GM23248 (cell line): ENCODE results near the gene ST3GAL3. TPM values are rescaled to one million over a fixed set of nuclear protein-coding genes. Genes with fewer than 3 reads are reported as not detected.
A peak's percentile ranks its signal among the peaks of the same experiment; 100 is the strongest.

Experiments used
- DNase-seq: peaks from one replicate; pipeline ENCODE4 v3.0.0-alpha.2; 2015
- H2AFZ ChIP-seq: fragments of 200-600 bp; sonication (generic); 2 replicates; pipeline ENCODE4 v1.6.1; 2016; ENCODE audit warnings: antibody characterized with exemption
- H3F3A ChIP-seq: fragments of 200-600 bp; sonication (generic); 2 replicates; pipeline ENCODE4 v1.6.1; 2016; ENCODE audit warnings: mild to moderate bottlenecking, antibody characterized with exemption, mixed run types; ENCODE audit not compliant: insufficient read depth
- H3K27ac ChIP-seq: fragments of 200-600 bp; sonication (generic); 2 replicates; pipeline ENCODE4 v1.5.1; 2016; ENCODE audit warnings: mild to moderate bottlenecking
- H3K27me3 ChIP-seq: fragments of 200-600 bp; sonication (generic); replicated peaks from 2 replicates; pipeline ENCODE4 v1.6.1; 2016; ENCODE audit warnings: mild to moderate bottlenecking; ENCODE audit not compliant: insufficient read depth
- H3K36me3 ChIP-seq: fragments of 200-600 bp; sonication (generic); 2 replicates; pipeline ENCODE4 v1.6.1; 2016; ENCODE audit warnings: low read depth, mild to moderate bottlenecking
- H3K4me1 ChIP-seq: fragments of 200-600 bp; sonication (generic); 2 replicates; pipeline ENCODE4 v1.6.1; 2016; ENCODE audit warnings: mild to moderate bottlenecking; ENCODE audit not compliant: insufficient read depth
- H3K4me2 ChIP-seq: fragments of 200-600 bp; sonication (generic); one replicate; pipeline ENCODE4 v1.6.1; 2016; ENCODE audit warnings: mild to moderate bottlenecking; ENCODE audit not compliant: unreplicated experiment
- H3K4me3 ChIP-seq: fragments of 200-600 bp; sonication (generic); 2 replicates; pipeline ENCODE4 v1.5.1; 2016; ENCODE audit warnings: mild to moderate bottlenecking
- H3K79me2 ChIP-seq: fragments of 200-600 bp; sonication (generic); 2 replicates; pipeline ENCODE4 v1.6.1; 2016; ENCODE audit warnings: mild to moderate bottlenecking; ENCODE audit not compliant: insufficient read depth
- H3K9ac ChIP-seq: fragments of 200-600 bp; sonication (generic); 2 replicates; pipeline ENCODE4 v1.6.1; 2016; ENCODE audit warnings: mild to moderate bottlenecking
- H3K9me2 ChIP-seq: fragments of 200-600 bp; sonication (generic); 2 replicates; pipeline ENCODE4 v1.6.1; 2016; ENCODE audit warnings: mixed run types, mild to moderate bottlenecking, moderate library complexity; ENCODE audit not compliant: insufficient read depth
- H3K9me3 ChIP-seq: fragments of 200-600 bp; sonication (generic); one replicate; pipeline ENCODE4 v1.6.1; 2017; ENCODE audit warnings: low read depth
- H4K20me1 ChIP-seq: fragments of 200-600 bp; sonication (generic); 2 replicates; pipeline ENCODE4 v1.6.0; 2016; ENCODE audit not compliant: insufficient read depth
- EZH2 ChIP-seq: fragments of 200-600 bp; sonication (generic); IDR thresholded peaks from 2 replicates; pipeline ENCODE4 v1.6.1; 2018; ENCODE audit warnings: antibody characterized with exemption, mild to moderate bottlenecking; ENCODE audit not compliant: insufficient read depth, poor library complexity, severe bottlenecking
- EZH2phosphoT487 ChIP-seq: fragments of 200-600 bp; sonication (generic); IDR thresholded peaks from 2 replicates; pipeline ENCODE4 v1.6.1; 2018; ENCODE audit warnings: antibody characterized with exemption, moderate library complexity, mild to moderate bottlenecking, low read depth; ENCODE audit not compliant: insufficient read depth
- WGBS, 2 experiments: methylation state at CpG; one replicate each; pipeline ENCODE4 v1.1.6; 2015 to 2017; ENCODE audit warnings: low lambda C conversion rate in 2 of 2, low coverage in 1 of 2; ENCODE audit errors: missing lambda C conversion rate in 2 of 2; 5-methylcytosine and 5-hydroxymethylcytosine counted together
- in situ Hi-C: fragments of 300-500 bp; cut with MboI; formaldehyde crosslinking; loops from 2 replicates; pipeline ENCODE4 v1.15.0; 2020
- polyA plus RNA-seq: library from polyadenylated mRNA; unstranded; fragments of >200 nt; fragmentation: Nextera tagmentation; extraction: Ambion mirVana; gene quantifications from 2 replicates; pipeline ENCODE4 v1.2.1, GENCODE V29; 2016
- total RNA-seq: library from RNA; depleted of rRNA; stranded (reverse); fragments of >200 nt; shearing (Covaris generic); gene quantifications from 2 replicates; pipeline ENCODE4 v1.2.3, GENCODE V29; 2014

The ST3GAL3 gene
- total and polyA plus RNA-seq, 2 experiments from 2014 or later, result 9.7 to 13.8 TPM

DNA sequence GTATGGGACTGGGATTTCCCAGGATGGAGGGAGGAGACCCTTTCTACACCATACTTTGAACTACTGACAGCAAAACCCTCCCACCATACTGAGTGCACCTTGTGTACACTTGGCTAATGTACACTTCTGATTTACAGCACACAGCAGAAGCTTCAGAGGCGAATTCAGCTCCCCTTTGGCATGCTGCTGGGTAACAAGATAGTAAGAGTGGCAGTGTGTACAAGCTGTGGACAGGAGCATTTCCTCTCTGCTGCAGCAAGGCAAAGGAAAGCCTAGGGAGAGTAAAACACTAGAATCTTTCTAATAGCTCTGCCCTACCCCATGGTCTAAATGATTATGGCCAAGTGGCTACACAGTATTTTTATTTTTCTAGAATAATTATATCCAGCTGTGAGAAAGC is 142.3 kb downstream of the ST3GAL3 start:
- no peak overlapping the region for H2AFZ ChIP-seq
- H3K9me2 ChIP-seq, result no peaks in the 10 kb centered on the region
- no peaks in the 10 kb centered on the region for H3K9me3 ChIP-seq
- H3K9ac ChIP-seq, result no peak overlapping the region
- no peak for DNase-seq
- in situ Hi-C loops, result no loop called here
- 96 to 100% methylated on average over 1 of the region's 1 CpG for WGBS, 2 experiments
- H3K79me2 ChIP-seq, result no peaks in the 10 kb centered on the region
- TF ChIP-seq EZH2phosphoT487, result no peak
- no peak for TF ChIP-seq EZH2
- no peak overlapping the region for H3K4me3 ChIP-seq
- H3K27ac ChIP-seq, result no peak overlapping the region
- no peak overlapping the region for H3K4me2 ChIP-seq
- no peaks in the 10 kb centered on the region for H3K27me3 ChIP-seq
- H3K36me3 ChIP-seq, result 0 out of 2 replicates have a peak, but pooled peaks cover under 1% of the 10 kb centered on the region
- H4K20me1 ChIP-seq, result no peaks in the 10 kb centered on the region
- H3K4me1 ChIP-seq, result peaks cover 19% of the 10 kb centered on the region
- peaks cover 31% of the 10 kb centered on the region for H3F3A ChIP-seq

DNA sequence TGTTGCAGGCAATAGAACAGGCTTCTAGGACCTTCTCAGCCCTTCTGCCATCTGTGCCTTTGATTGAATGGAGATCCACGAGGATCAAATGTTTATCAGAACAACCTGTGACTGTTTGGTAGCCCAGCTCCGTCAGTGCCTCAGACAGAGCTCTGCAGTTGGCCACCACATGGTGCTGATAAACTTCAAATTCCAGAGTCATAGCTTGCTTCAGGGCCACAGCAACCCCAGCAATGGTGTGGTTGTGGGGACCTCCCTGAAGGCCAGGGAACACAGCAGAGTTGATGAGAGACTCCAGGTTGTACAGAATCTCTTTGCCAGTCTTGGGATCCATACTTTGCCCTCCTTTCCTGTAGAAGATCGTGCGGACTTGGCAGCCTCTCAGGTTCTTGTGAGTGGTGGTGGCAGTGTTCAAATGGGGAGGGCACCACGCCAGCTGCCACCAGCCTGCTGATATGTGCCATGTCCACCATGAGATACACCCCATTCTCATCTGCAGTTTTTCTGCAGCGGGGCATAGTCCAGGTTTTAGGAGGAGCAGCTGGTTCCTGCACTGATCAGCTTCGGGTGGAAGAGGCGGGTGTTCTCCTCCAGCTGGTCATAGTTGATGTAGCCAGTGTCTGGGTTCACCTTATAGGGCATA is 143.4 kb downstream of the ST3GAL3 start:
- 88 to 91% methylated on average over 8 of the region's 8 CpGs for WGBS, 2 experiments
- H3K36me3 ChIP-seq, result peaks cover 5% of the 10 kb centered on the region; the same call in 1 of the 2 replicates
- H3K9me3 ChIP-seq, result no peaks in the 10 kb centered on the region
- H4K20me1 ChIP-seq, result no peaks in the 10 kb centered on the region
- H3K27me3 ChIP-seq, result no peaks in the 10 kb centered on the region
- peaks cover 19% of the 10 kb centered on the region for H3K4me1 ChIP-seq
- no peaks in the 10 kb centered on the region for H3K79me2 ChIP-seq
- peaks cover 36% of the 10 kb centered on the region for H3F3A ChIP-seq
- no peak for DNase-seq
- H2AFZ ChIP-seq, result no peak overlapping the region
- no peak overlapping the region for H3K27ac ChIP-seq
- no peak overlapping the region for H3K4me2 ChIP-seq
- H3K9me2 ChIP-seq, result no peaks in the 10 kb centered on the region
- H3K9ac ChIP-seq, result no peak overlapping the region
- TF ChIP-seq EZH2phosphoT487, result no peak
- TF ChIP-seq EZH2, result no peak
- H3K4me3 ChIP-seq, result no peak overlapping the region
- in situ Hi-C loops, result no loop called here

DNA sequence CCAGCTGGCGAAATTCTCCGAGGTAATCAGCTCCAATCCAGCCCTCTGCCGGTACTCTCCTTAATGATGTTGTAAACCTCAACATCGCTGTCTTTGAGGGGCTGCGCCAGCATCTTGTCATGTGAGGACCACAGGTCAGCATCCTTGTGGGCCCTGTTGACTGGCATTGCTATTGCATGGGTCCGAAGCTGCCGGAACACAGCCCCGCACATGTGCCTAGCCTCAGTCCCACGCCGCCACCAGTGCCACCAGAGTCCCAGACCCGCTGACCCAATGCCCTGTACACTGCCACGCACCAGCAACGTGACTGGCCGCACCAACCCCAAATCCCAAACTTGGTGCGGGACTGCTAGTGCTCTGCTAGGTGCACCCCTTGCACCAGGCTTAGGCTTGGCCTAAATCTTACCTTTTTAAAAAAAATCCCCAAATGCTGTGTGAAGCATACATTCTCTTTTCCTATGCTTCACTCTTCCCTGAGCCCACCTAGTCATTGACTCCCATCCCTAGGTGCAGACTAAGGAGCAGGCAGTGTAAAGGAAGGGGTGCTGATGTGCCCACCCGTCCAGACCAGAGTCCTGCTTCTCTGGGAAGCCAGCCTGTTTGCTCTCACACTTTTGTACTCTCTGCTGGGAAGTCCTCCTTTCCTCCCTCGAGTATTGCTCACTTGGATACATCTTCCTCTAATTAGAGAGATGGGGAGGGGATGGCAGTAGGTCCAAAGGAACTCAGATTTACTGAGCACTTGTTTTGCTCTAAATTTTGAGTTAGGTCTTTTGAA is 144.4 kb downstream of the ST3GAL3 start:
- H3K9me3 ChIP-seq, result no peaks in the 10 kb centered on the region
- H3K79me2 ChIP-seq, result no peaks in the 10 kb centered on the region
- no peaks in the 10 kb centered on the region for H3K9me2 ChIP-seq
- no peak overlapping the region for H3K9ac ChIP-seq
- in situ Hi-C loops, result no loop called here
- H3K27ac ChIP-seq, result no peak overlapping the region
- H3K27me3 ChIP-seq, result no peaks in the 10 kb centered on the region
- no peaks in the 10 kb centered on the region for H4K20me1 ChIP-seq
- H3K4me3 ChIP-seq, result no peak overlapping the region
- no peak for DNase-seq
- H3F3A ChIP-seq, result peaks cover 36% of the 10 kb centered on the region
- H3K36me3 ChIP-seq, result peaks cover 5% of the 10 kb centered on the region; the same call in 1 of the 2 replicates
- H3K4me2 ChIP-seq, result no peak overlapping the region
- WGBS, 2 experiments, result 85 to 87% methylated on average over 17 of the region's 17 CpGs
- no peak overlapping the region for H2AFZ ChIP-seq
- peaks cover 19% of the 10 kb centered on the region for H3K4me1 ChIP-seq
- TF ChIP-seq EZH2phosphoT487, result no peak
- TF ChIP-seq EZH2, result no peak

DNA sequence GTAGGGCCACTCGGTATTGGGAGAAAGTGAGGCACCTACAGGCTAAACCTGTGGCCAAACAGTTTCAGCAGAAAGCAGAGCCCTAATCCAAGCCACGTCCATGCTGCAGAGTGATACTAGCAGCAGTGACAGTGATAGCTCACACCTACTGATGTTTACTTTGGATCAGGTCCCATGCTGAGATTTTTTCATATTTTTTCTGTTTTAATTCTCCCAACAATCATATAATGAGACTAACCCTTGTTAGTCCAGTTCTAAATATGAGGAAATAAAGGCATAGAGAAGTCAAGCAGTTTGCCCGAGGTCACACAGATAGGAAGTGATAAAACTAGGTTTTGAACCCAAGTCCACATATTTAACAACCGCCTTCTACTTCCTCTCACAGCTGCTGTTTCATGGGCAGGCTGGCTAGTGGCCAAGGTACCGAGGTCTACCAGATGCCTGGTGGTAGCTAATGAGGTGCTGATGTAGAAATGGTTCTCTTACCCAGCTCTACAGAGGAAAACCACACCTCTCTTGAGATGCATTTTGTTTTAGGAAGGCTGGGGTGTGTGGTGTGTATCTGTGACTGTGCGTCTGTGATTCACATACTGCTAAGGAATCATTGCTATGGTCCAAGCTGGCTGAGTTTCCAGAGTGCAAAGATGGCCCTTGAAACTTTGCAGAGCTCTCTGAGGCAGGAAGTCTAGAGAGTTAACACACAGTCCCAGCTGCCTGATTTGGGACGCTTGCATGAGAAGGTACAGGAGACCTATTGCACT is 146.0 kb downstream of the ST3GAL3 start:
- H3K4me3 ChIP-seq, result no peak overlapping the region
- H3K36me3 ChIP-seq, result peaks cover 5% of the 10 kb centered on the region; the same call in 1 of the 2 replicates
- 50 to 52% methylated on average over 7 of the region's 7 CpGs for WGBS, 2 experiments
- H3K27ac ChIP-seq, result peak overlapping the region; percentile 23; the same call in 1 of the 2 replicates
- in situ Hi-C loops, result no loop called here
- no peak for TF ChIP-seq EZH2phosphoT487
- TF ChIP-seq EZH2, result no peak
- H4K20me1 ChIP-seq, result no peaks in the 10 kb centered on the region
- no peaks in the 10 kb centered on the region for H3K79me2 ChIP-seq
- peaks cover 26% of the 10 kb centered on the region for H3K4me1 ChIP-seq
- peaks cover 34% of the 10 kb centered on the region for H3F3A ChIP-seq
- no peak overlapping the region for H2AFZ ChIP-seq
- peak overlapping the region; percentile 19 for H3K4me2 ChIP-seq
- no peaks in the 10 kb centered on the region for H3K9me2 ChIP-seq
- peak; percentile 89 for DNase-seq
- H3K9me3 ChIP-seq, result no peaks in the 10 kb centered on the region
- no peaks in the 10 kb centered on the region for H3K27me3 ChIP-seq
- H3K9ac ChIP-seq, result no peak overlapping the region
